H1 (cell line): Measurements from ENCODE around the gene SPRED1. TPM values are rescaled to one million over a fixed set of nuclear protein-coding genes. Genes with fewer than 3 reads are reported as not detected.

Experiments
- CTCF ChIA-PET: fragments of 300-600 bp; sonication (Branson Sonifier 250); formaldehyde crosslinking; loops from one replicate; lab custom pipeline; 2021; ENCODE audit not compliant: partially characterized antibody; lab: Charles Lee
- POLR2A ChIA-PET: fragments of 300-600 bp; sonication (Branson Sonifier 250); formaldehyde crosslinking; loops from one replicate; lab custom pipeline; 2021; ENCODE audit warnings: inconsistent platforms; ENCODE audit not compliant: partially characterized antibody; lab: Charles Lee
- DNase-seq, 2 experiments: peaks; one replicate each; pipeline versions ENCODE4 v3.0.0 to v3.0.0-alpha.2; 2010 to 2022; ENCODE audit warnings: low spot score in 2 of 2, low read depth in 1 of 2, mixed read lengths in 1 of 2
- FAIRE-seq: peaks from 2 replicates; lab custom pipeline; 2011; peaks lifted over from hg19 to GRCh38; lab: Jason Lieb, UNC
- H2AFZ ChIP-seq: 2 replicates; pipeline ENCODE4 v1.8.1; 2012; ENCODE audit warnings: low read length, inconsistent platforms
- H2AK5ac ChIP-seq: 2 replicates; pipeline ENCODE4 v1.6.1; 2013; ENCODE audit warnings: low read depth, low read length
- H2BK120ac ChIP-seq: replicated peaks from 2 replicates; pipeline ENCODE3; 2013; ENCODE audit warnings: low read depth, low read length, inconsistent platforms
- H2BK12ac ChIP-seq: 2 replicates; pipeline ENCODE4 v1.6.1; 2013; ENCODE audit warnings: low read depth, low read length
- H2BK15ac ChIP-seq: 2 replicates; pipeline ENCODE4 v1.6.1; 2013; ENCODE audit warnings: low read length
- H2BK20ac ChIP-seq: 2 replicates; pipeline ENCODE4 v1.6.1; 2013; ENCODE audit warnings: low read length
- H2BK5ac ChIP-seq: 2 replicates; pipeline ENCODE4 v1.6.1; 2013; ENCODE audit warnings: low read depth, low read length
- H3K14ac ChIP-seq: 2 replicates; pipeline ENCODE4 v1.6.1; 2013; ENCODE audit warnings: inconsistent platforms; ENCODE audit not compliant: insufficient read length
- H3K18ac ChIP-seq: 2 replicates; pipeline ENCODE4 v1.6.1; 2013; ENCODE audit warnings: low read length; ENCODE audit errors: extremely low read depth
- H3K23ac ChIP-seq: 2 replicates; pipeline ENCODE4 v1.6.1; 2013; ENCODE audit warnings: inconsistent platforms; ENCODE audit not compliant: insufficient read length
- H3K23me2 ChIP-seq: 2 replicates; pipeline ENCODE4 v1.6.1; 2013; ENCODE audit warnings: low read depth, low read length
- H3K27ac ChIP-seq: 2 replicates; pipeline ENCODE4 v1.6.1; 2011; ENCODE audit warnings: low read depth, low read length, inconsistent platforms
- H3K27me3 ChIP-seq, 4 experiments: replicated peaks in 1 of 4; 1 replicate in 1 of 4; 2 replicates in 3 of 4; pipeline versions ENCODE4 v1.6.1 to v1.8.1; 2011 to 2013; ENCODE audit warnings: low read length in 3 of 4, mild to moderate bottlenecking in 3 of 4, inconsistent platforms in 2 of 4, mixed read lengths in 2 of 4, moderate library complexity in 1 of 4; ENCODE audit not compliant: control insufficient read depth in 3 of 4, insufficient read depth in 3 of 4; ENCODE audit errors: extremely low read depth in 1 of 4
- H3K36me3 ChIP-seq, 4 experiments: 2 replicates each; pipeline versions ENCODE4 v1.6.1 to v1.8.1; 2011 to 2013; ENCODE audit warnings: mild to moderate bottlenecking in 4 of 4, low read length in 3 of 4, moderate library complexity in 2 of 4, control low read depth in 1 of 4, inconsistent platforms in 1 of 4; ENCODE audit not compliant: insufficient read depth in 4 of 4, control insufficient read depth in 2 of 4
- H3K4ac ChIP-seq: replicated peaks from 2 replicates; pipeline ENCODE3; 2013; ENCODE audit warnings: low read length, low read depth, mixed read lengths, inconsistent platforms; ENCODE audit not compliant: insufficient read length
- H3K4me1 ChIP-seq, 4 experiments: replicated peaks in 1 of 4; 1 replicate in 1 of 4; 2 replicates in 3 of 4; pipeline versions ENCODE4 v1.6.1 to v1.8.1; 2011 to 2013; ENCODE audit warnings: low read length in 3 of 4, inconsistent platforms in 2 of 4, mixed read lengths in 1 of 4; ENCODE audit not compliant: insufficient read depth in 4 of 4, control insufficient read depth in 3 of 4
- H3K4me2 ChIP-seq, 2 experiments: 2 replicates each; pipeline versions ENCODE4 v1.6.1 to v1.8.1; 2011 to 2013; ENCODE audit warnings: low read depth in 2 of 2, low read length in 2 of 2, control low read depth in 1 of 2, inconsistent platforms in 1 of 2, mild to moderate bottlenecking in 1 of 2; ENCODE audit not compliant: insufficient read depth in 1 of 2
- H3K4me3 ChIP-seq, 4 experiments: fragments of 200-600, 300-600 bp in 1 of 4; sonication (generic), shearing (Covaris generic), sonication (Bioruptor Twin) in 1 of 4; 2 replicates each; pipeline versions ENCODE4 v1.5.1 to v1.8.1; 2011 to 2016; ENCODE audit warnings: low read length in 4 of 4, low read depth in 3 of 4, control low read depth in 2 of 4, inconsistent platforms in 2 of 4, mild to moderate bottlenecking in 2 of 4, mixed read lengths in 1 of 4, moderate library complexity in 1 of 4; ENCODE audit not compliant: insufficient read depth in 2 of 4; ENCODE audit errors: extremely low read depth in 1 of 4
- H3K56ac ChIP-seq: replicated peaks from 2 replicates; pipeline ENCODE3; 2013; ENCODE audit warnings: low read depth, mild to moderate bottlenecking, mixed read lengths, low read length, inconsistent platforms; ENCODE audit not compliant: insufficient read length
- H3K79me1 ChIP-seq: 2 replicates; pipeline ENCODE4 v1.6.1; 2013; ENCODE audit warnings: low read depth, low read length, control low read depth
- H3K79me2 ChIP-seq, 2 experiments: 2 replicates each; pipeline versions ENCODE4 v1.6.1 to v1.8.1; 2012 to 2013; ENCODE audit warnings: low read length in 2 of 2, mild to moderate bottlenecking in 2 of 2, inconsistent platforms in 1 of 2; ENCODE audit not compliant: insufficient read depth in 2 of 2, control insufficient read depth in 1 of 2
- H3K9ac ChIP-seq, 4 experiments: replicated peaks in 1 of 4; 1 replicate in 1 of 4; 2 replicates in 3 of 4; pipeline versions ENCODE4 v1.6.1 to v1.8.1; 2011 to 2013; ENCODE audit warnings: low read depth in 3 of 4, low read length in 3 of 4, control low read depth in 2 of 4, mild to moderate bottlenecking in 2 of 4, moderate library complexity in 2 of 4, inconsistent platforms in 1 of 4; ENCODE audit errors: extremely low read depth in 1 of 4
- H3K9me3 ChIP-seq, 2 experiments: 2 replicates each; pipeline versions ENCODE4 v1.6.1 to v1.8.1; 2012 to 2013; ENCODE audit warnings: mild to moderate bottlenecking in 2 of 2, moderate library complexity in 2 of 2, control low read depth in 1 of 2, inconsistent platforms in 1 of 2, low read depth in 1 of 2, low read length in 1 of 2, mixed read lengths in 1 of 2; ENCODE audit not compliant: insufficient read depth in 2 of 2
- H4K20me1 ChIP-seq, 2 experiments: replicated peaks in 1 of 2; 2 replicates each; pipeline versions ENCODE3 to v1.8.1; 2011 to 2013; ENCODE audit warnings: inconsistent platforms in 2 of 2, low read length in 2 of 2, mild to moderate bottlenecking in 1 of 2; ENCODE audit not compliant: insufficient read depth in 2 of 2, control insufficient read depth in 1 of 2
- H4K5ac ChIP-seq: 2 replicates; pipeline ENCODE4 v1.6.1; 2013; ENCODE audit warnings: low read length, low read depth, mixed read lengths, inconsistent platforms; ENCODE audit not compliant: insufficient read length
- H4K8ac ChIP-seq: 2 replicates; pipeline ENCODE4 v1.8.0; 2013; ENCODE audit warnings: mild to moderate bottlenecking, moderate library complexity, low read length, inconsistent platforms; ENCODE audit not compliant: insufficient read depth; ENCODE audit errors: extremely low read depth
- H4K91ac ChIP-seq: replicated peaks from 2 replicates; pipeline ENCODE3; 2013; ENCODE audit warnings: low read length, mixed read lengths, inconsistent platforms; ENCODE audit not compliant: insufficient read length
- CEBPB ChIP-seq: IDR thresholded peaks from 2 replicates; pipeline ENCODE4 v1.6.1; 2012; ENCODE audit warnings: low read depth, low read length
- CHD1 ChIP-seq: IDR thresholded peaks from 2 replicates; pipeline ENCODE4 v1.6.1; 2012; ENCODE audit warnings: low read depth, low read length, improper control_type of control experiment
- CHD2 ChIP-seq: IDR thresholded peaks from 2 replicates; pipeline ENCODE4 v1.6.1; 2012; ENCODE audit warnings: low read length, improper control_type of control experiment
- CREB1 ChIP-seq: IDR thresholded peaks from 2 replicates; pipeline ENCODE4 v1.6.1; 2012; ENCODE audit warnings: inconsistent platforms
- FOSL1 ChIP-seq: IDR thresholded peaks from 2 replicates; pipeline ENCODE4 v1.6.1; 2011; ENCODE audit warnings: mild to moderate bottlenecking, low read depth, low read length, moderate library complexity; ENCODE audit not compliant: insufficient read depth
- JUN ChIP-seq: IDR thresholded peaks from 2 replicates; pipeline ENCODE4 v1.6.1; 2011; ENCODE audit warnings: low read depth, mild to moderate bottlenecking, improper control_type of control experiment, low read length
- MAX ChIP-seq: IDR thresholded peaks from 2 replicates; pipeline ENCODE4 v1.6.1; 2012; ENCODE audit warnings: inconsistent platforms
- NRF1 ChIP-seq: IDR thresholded peaks from 2 replicates; pipeline ENCODE4 v1.6.1; 2011; ENCODE audit warnings: mild to moderate bottlenecking, low read depth, low read length, improper control_type of control experiment
- PHF8 ChIP-seq: fragments of 200-600 bp; sonication (generic); conservative IDR thresholded peaks from 2 replicates; pipeline ENCODE4 v1.7.1; 2012; ENCODE audit warnings: low read depth, mild to moderate bottlenecking, inconsistent platforms, low read length, moderate library complexity
- POLR2A ChIP-seq, 2 experiments: IDR thresholded peaks; 1 replicate in 1 of 2; 2 replicates in 1 of 2; pipeline ENCODE4 v1.6.1; 2011; ENCODE audit warnings: low read depth in 2 of 2, low read length in 2 of 2, mild to moderate bottlenecking in 2 of 2; ENCODE audit errors: control extremely low read depth in 1 of 2
- POLR2AphosphoS5 ChIP-seq: IDR thresholded peaks from 2 replicates; pipeline ENCODE4 v1.6.1; 2011; ENCODE audit warnings: low read depth, low read length
- RNF2 ChIP-seq: fragments of 200-900, 300-1000 bp; sonication (generic); IDR thresholded peaks from 2 replicates; pipeline ENCODE4 v1.7.1; 2016; ENCODE audit warnings: borderline replicate concordance, low read depth, mild to moderate bottlenecking, antibody characterized with exemption, low read length; ENCODE audit not compliant: poor library complexity, severe bottlenecking; ENCODE audit errors: missing control alignments
- SIX5 ChIP-seq: IDR thresholded peaks from 2 replicates; pipeline ENCODE4 v1.6.1; 2011; ENCODE audit warnings: mild to moderate bottlenecking, low read depth, low read length
- SRF ChIP-seq: IDR thresholded peaks from 2 replicates; pipeline ENCODE4 v1.6.1; 2011; ENCODE audit warnings: mild to moderate bottlenecking, low read depth, low read length, moderate library complexity
- WGBS, 2 experiments: shearing (Covaris generic) in 1 of 2; methylation state at CpG; one replicate each; pipeline versions ENCODE4 v1.1.6 to v1.1.7; 2013 to 2015; ENCODE audit warnings: low lambda C conversion rate in 2 of 2, mixed read lengths in 2 of 2, inconsistent platforms in 1 of 2, low coverage in 1 of 2, missing lambda C conversion rate in 1 of 2; ENCODE audit not compliant: insufficient replicate concordance in 2 of 2, insufficient coverage in 1 of 2, insufficient read length in 1 of 2; ENCODE audit errors: extremely low coverage in 1 of 2, missing lambda C conversion rate in 1 of 2; 5-methylcytosine and 5-hydroxymethylcytosine counted together
- polyA plus RNA-seq, 7 experiments: library from polyadenylated mRNA; depleted of rRNA in 3 of 7; stranded (reverse) in 5 of 7; unstranded in 2 of 7; fragments of >200 nt in 5 of 7; fragments of 200-250 nt in 2 of 7; gene quantifications; 1 replicate in 5 of 7; 2 replicates in 1 of 7; 4 replicates in 1 of 7; pipeline versions ENCODE4 v1.2.1 to v1.2.3, GENCODE V29; 2011 to 2013; ENCODE audit warnings: missing spikeins in 2 of 7, mixed read lengths in 2 of 7
- total RNA-seq: library from RNA; stranded (reverse); fragmentation: NEBNext Ultra II Directional; extraction: Animal tissue kit (Norgen Biotek cat#: 25700); gene quantifications from 2 replicates; pipeline ENCODE4 v1.2.1, GENCODE V29; 2021

Gene SPRED1
- total and polyA plus RNA-seq, 2 of the 8 experiments (the other 6 are each of a cell fraction or from before 2014, with no cell fraction given), result 5.5 to 30.3 TPM

- no peak overlapping the region for H4K91ac ChIP-seq
- H2AK5ac ChIP-seq, result no peak overlapping the region
- no peak overlapping the region for H3K56ac ChIP-seq
- H3K14ac ChIP-seq, result no peak overlapping the region
- POLR2A ChIA-PET, result interaction anchor here (0.7 kb wide), 1 partner anchor 47 kb away, joined by 3 read pairs; no protein-coding TSS in a partner anchor
- H3K27me3 ChIP-seq, result no peaks in the 10 kb centered on the region
- DNase-seq, result no peak
- H2BK20ac ChIP-seq, result no peak overlapping the region
- no peak overlapping the region for H3K18ac ChIP-seq
- H3K4me1 ChIP-seq, result peaks cover 0 to 5% (median 0%) of the 10 kb centered on the region in 4 experiments; a peak in 3 of 7 replicates
- WGBS, 2 experiments, result 69% methylated on average over 4 of the region's 4 CpGs; no CpG with 5 or more reads in 1 of the 2 experiments
- CTCF ChIA-PET, result no interaction called here
- no peak overlapping the region for H2BK12ac ChIP-seq
- peaks cover 0 to 4% (median 0%) of the 10 kb centered on the region in 4 experiments; a peak in 2 of 8 replicates for H3K36me3 ChIP-seq
- peaks cover 0 to 88% of the 10 kb centered on the region in 2 experiments; a peak in 3 of 4 replicates for H3K79me2 ChIP-seq
- H2AFZ ChIP-seq, result no peak overlapping the region
- no peak overlapping the region for H3K9ac ChIP-seq
- no peaks in the 10 kb centered on the region for H3K79me1 ChIP-seq
- H3K4me2 ChIP-seq, result no peak overlapping the region
- peaks cover 5% of the 10 kb centered on the region in 2 experiments for H4K20me1 ChIP-seq
- FAIRE-seq, result no peak
- H3K4me3 ChIP-seq, result no peak overlapping the region
- no peak overlapping the region for H4K5ac ChIP-seq
- no peaks in the 10 kb centered on the region for H3K23me2 ChIP-seq
- no peak overlapping the region for H2BK120ac ChIP-seq
- H3K23ac ChIP-seq, result no peak overlapping the region
- H2BK5ac ChIP-seq, result no peak overlapping the region
- no peak overlapping the region for H3K27ac ChIP-seq
- H3K4ac ChIP-seq, result no peak overlapping the region
- no peaks in the 10 kb centered on the region for H3K9me3 ChIP-seq
- no peak overlapping the region for H4K8ac ChIP-seq
- H2BK15ac ChIP-seq, result no peak overlapping the region
- TF ChIP-seq POLR2A (IDR thresholded peaks at IDR 0.05; ENCODE audit: control extremely low read depth in 1 of 2, low read depth in 2 of 2, low read length in 2 of 2) (no peak), SRF (no peak), FOSL1 (no peak), MAX (no peak), NRF1 (no peak), POLR2AphosphoS5 (no peak), CEBPB (no peak), SIX5 (no peak), CREB1 (no peak), RNF2 (no peak), CHD2 (no peak), CHD1 (no peak), JUN (no peak), PHF8 (no peak)
Observed at GRCh38 chr15:38297623-38298388, 45.2 kb downstream of the SPRED1 start.
